Measurements from ENCODE around the gene MUC5AC.
"Not testable (repeated sequence)": the region's sequence is repeated elsewhere in the genome, so short reads cannot be mapped to it uniquely, and the experiment has no call there.

The MUC5AC gene

GRCh38 chr11:1150769-1151365 lies 6.9 kb upstream of the MUC5AC start:
- TF ChIP-seq POLR2A (IDR thresholded peaks at IDR 0.05; ENCODE audit: low read depth, low read length), result no peak
- DNase-seq (ENCODE audit: insufficient read length, low spot score) (no peak), FAIRE-seq (no peak)

GRCh38 chr11:1151366-1152315 lies 6.1 kb upstream of the MUC5AC start:
- DNase-seq (ENCODE audit: insufficient read length, low spot score) (no peak), FAIRE-seq (no peak)
- no peak for TF ChIP-seq POLR2A (IDR thresholded peaks at IDR 0.05; ENCODE audit: low read depth, low read length)

GRCh38 chr11:1152316-1153104 lies 5.2 kb upstream of the MUC5AC start:
- no peak for TF ChIP-seq POLR2A (IDR thresholded peaks at IDR 0.05; ENCODE audit: low read depth, low read length)
- no peak for FAIRE-seq
- DNase-seq (ENCODE audit: insufficient read length, low spot score), result peak; percentile 69

DNA sequence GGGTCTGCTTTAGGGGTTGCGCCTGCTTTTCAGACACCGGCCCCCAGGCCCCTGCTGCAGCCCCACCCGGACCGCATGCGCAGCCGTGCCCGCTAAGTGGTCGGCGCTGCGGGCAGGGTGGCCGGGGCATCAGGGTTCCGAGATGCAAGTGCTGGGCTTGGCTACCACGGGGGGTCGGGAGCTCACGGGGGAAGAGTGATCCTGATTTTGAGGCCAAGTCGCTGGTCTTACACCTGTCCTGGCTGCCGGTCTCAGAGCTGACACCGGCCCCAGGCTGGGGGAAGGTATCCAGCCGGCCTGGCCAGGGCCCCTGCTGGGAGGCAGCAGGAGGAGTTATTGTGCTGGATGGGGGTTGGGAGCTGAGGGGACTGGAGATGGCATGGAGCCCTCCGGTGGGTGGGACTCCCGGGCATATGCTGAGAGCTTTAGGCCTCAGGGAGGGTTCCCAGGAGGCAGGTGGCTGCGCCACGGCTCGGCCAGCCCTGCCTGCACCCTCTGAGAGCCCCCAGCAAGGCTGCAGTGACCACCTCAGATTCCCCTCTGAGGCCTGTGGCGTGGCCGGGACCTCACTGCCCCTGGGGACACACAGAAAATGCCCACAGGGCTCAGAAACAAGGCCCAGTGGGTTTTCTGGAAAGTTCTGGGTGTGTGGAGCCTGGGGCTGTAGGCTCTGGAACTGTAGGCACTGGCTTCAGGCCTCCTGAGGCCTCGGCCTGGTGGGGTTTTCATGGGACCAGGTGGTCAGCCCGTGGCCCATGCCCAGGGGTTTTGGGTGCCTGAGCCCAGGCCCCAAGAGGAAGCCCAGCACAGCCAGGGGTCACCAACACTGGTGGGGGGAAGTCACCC lies 4.4 kb upstream of the MUC5AC start:
- TF ChIP-seq POLR2A (IDR thresholded peaks at IDR 0.05; ENCODE audit: low read depth, low read length), result no peak
- DNase-seq (ENCODE audit: insufficient read length, low spot score), result no peak
- no peak for FAIRE-seq

DNA sequence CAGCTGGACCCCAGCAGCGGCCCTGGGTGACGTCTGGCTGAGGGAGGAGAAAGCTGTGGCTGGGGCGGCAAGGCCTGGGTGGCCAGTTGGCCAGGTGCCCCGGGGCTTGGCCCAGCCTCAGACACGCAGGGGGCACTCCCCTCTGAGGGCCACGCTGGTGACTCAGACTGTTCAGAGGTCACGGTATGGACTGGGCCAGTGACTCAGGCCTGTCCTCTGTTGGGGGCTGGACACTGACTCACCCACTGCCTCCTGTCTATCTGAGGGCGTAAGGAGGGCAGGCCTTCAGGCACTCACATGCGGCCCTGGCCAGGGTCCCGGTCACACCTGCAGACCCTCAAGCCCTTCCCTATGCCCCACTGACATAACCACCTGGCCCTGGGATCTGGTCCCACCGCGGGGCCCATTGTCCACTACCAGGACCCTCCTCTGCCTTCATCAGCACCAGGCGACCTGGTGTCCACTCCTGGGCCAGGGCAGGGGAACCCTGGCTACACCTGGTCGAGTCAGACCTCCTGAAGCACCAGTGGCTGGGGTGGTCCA lies 3.7 kb upstream of the MUC5AC start:
- FAIRE-seq (peak; percentile 85), DNase-seq (ENCODE audit: insufficient read length, low spot score) (peak; percentile 99)
- no peak for TF ChIP-seq POLR2A (IDR thresholded peaks at IDR 0.05; ENCODE audit: low read depth, low read length)

GRCh38 chr11:1154656-1155055 lies 3.1 kb upstream of the MUC5AC start:
- not testable (repeated sequence) for FAIRE-seq; DNase-seq (ENCODE audit: insufficient read length, low spot score)

DNA sequence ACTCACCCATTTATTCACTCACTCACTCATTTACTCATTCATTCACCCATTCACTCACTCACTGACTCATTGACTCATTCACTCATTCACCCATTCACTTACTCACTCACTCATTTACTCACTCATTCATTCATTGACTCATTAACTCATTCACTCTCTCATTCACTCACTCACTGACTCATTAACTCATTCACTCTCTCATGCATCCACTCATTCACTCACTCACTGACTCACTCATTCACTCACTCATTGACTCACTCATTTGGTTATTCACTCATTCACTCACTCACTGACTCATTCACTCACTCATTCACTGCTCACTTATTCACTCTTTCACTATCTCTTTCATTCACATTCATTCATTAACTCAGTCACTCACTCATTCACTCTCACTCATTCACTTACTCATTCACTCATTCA lies 2.5 kb upstream of the MUC5AC start:
- DNase-seq (ENCODE audit: insufficient read length, low spot score) (no peak), FAIRE-seq (no peak)
- TF ChIP-seq POLR2A (IDR thresholded peaks at IDR 0.05; ENCODE audit: low read depth, low read length), result no peak

DNA sequence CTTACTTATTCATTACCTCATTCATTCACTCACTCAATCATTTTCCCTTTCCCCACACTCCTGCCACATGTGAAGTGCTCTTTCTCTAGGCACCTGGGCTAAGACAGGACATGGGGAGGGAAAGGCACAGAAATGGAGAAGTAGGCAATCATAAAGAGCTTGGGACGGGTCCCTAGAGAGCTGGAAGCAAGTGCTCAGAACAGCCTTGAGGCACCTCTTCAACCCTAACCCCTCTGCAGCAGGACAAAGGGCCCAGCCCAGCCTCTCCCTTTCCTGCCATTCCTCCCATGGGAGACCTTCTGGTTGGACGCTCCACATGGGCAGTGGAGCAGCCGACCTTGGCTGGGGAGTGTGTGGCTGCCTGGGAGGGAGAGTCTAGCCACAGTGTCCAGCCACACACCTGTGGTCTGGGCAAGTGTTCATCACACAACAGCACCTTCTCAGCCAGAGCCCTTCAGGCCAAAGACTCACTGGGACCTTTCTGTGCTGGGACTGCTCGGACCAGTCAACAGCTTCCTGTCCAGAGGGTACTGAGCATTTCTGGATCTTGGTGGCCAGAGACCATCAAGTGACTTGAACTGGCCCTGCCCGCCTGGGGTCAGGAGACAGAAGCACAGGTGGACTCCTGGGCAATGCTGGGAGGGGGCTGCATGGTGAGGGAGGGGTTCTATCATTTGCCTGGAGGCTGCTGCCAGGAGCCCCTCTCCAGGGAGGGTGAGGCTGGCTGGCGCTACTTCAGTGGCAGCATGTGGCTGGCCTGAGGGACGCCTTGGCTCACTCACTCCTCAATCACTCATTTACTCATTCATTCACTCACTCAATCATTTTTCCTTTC lies 1.0 kb upstream of the MUC5AC start:
- no peak for TF ChIP-seq POLR2A (IDR thresholded peaks at IDR 0.05; ENCODE audit: low read depth, low read length)
- DNase-seq (ENCODE audit: insufficient read length, low spot score) (no peak), FAIRE-seq (no peak)

GRCh38 chr11:1157341-1157644 lies 460 bp upstream of the MUC5AC start:
- FAIRE-seq, result no peak
- DNase-seq (ENCODE audit: insufficient read length, low spot score), result no peak
- no peak for TF ChIP-seq POLR2A (IDR thresholded peaks at IDR 0.05; ENCODE audit: low read depth, low read length)

DNA sequence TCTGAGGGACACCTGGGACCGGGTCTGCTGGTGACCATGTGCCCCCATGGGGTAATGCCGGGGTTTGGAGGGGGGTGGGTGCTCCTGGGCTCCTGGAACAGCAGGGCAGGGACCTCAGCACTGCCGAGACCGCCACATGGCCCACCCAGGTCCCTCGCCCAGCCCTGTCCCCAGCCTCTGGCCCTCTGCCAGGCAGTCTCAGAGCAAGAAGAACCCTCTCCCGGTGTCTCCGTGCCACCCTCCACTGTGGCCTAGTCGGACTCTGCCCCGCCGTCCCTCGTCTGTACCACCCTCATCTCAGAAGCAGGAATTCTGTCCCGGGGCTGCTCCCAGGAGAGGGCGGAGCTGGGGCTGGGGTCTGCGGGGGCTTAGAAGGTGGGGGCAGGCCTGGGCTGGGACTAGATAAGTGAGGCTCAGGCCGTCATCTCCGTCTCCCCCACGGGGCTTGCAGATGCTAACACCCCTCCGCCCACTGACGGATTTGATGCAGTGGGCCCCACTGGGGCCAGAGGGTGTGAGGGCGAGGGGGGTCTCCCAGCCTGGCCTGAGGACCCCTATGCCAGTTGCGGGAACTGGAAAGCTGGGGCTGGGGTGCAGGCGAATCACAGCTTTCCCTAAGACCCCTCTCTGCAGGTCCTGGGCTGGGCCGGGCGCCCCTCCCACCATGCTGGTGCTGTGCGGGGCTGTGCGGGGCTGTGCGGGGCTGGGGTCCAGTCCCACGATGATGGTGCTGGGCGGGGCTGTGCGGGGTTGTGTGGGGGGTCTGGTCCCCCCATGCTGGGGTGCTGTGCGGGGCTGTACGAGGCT lies 1.1 kb downstream of the MUC5AC start:
- no peak for TF ChIP-seq POLR2A (IDR thresholded peaks at IDR 0.05; ENCODE audit: low read depth, low read length)

DNA sequence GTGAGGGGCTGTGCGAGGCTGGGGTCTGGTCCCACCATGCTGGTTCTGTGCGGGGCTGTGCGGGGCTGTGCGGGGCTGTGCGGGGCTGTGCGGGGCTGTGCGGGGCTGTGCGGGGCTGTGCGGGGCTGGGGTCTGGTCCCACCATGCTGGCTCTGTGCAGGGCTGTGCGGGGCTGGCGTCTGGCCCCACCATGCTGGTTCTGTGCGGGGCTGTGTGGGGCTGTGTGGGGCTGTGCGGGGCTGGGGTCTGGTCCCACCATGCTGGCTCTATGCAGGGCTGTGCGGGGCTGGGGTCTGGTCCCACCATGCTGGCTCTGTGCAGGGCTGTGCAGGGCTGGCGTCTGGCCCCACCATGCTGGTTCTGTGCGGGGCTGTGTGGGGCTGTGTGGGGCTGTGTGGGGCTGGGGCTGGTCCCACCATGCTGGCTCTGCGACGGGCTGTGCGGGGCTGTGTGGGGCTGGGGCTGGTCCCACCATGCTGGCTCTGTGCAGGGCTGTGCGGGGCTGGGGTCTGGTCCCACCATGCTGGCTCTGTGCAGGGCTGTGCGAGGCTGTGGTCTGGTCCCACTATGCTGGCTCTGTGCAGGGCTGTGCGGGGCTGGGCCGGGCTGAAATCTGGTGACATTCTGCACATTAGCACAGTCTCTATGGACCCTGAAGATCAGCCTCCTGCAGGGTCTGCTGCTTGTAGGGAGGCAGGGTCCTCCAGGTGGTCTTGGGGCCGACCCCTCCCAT lies 1.9 kb downstream of the MUC5AC start:
- not testable (repeated sequence) for DNase-seq (ENCODE audit: insufficient read length, low spot score); FAIRE-seq

More for the DNA sequence above, 1.1 kb downstream of the MUC5AC start:
- DNase-seq (ENCODE audit: insufficient read length, low spot score), result no peak
- FAIRE-seq, result no peak

Measured in H54 (cell line).